ENCODE results near the gene TMEM91.

Gene TMEM91

DNA sequence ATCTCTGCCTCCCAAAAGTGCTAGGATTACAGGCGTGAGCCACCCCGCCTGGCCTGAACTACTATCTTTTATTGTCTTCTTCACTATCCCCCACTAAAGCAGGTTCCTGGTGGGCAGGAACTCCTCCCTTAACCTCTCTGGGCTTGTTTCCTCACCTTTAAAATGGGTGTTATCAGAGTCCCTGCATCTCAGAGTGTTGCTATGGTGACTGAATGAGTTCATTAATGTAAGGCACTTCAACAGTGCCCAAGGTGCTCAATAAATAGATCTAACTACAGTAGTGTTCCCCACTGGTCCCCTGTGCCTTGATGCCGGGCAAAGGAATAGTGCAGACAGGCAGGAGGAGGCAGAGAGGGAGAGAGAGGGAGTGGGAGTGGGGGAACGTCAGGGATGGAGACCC is 45.9 kb upstream of the TMEM91 start:
- H3K79me2 ChIP-seq (ENCODE audit: control insufficient read depth, insufficient read depth, low read length): peaks cover 2% of the 10 kb centered on the region
- H4K5ac ChIP-seq (ENCODE audit: low read length): no peak overlapping the region
- peaks cover 3% of the 10 kb centered on the region for H3K36me3 ChIP-seq (ENCODE audit: control insufficient read depth, insufficient read depth, low read length)
- no peak for DNase-seq
- H3K23ac ChIP-seq (ENCODE audit: low read length): no peak overlapping the region
- H2BK120ac ChIP-seq (ENCODE audit: low read depth, low read length): no peak overlapping the region
- no peak overlapping the region for H2BK15ac ChIP-seq (replicated peaks; ENCODE audit: low read depth)
- no peaks in the 10 kb centered on the region for H3K27me3 ChIP-seq (ENCODE audit: insufficient read depth, low read length, poor library complexity)
- no peak overlapping the region for H3K4me2 ChIP-seq (ENCODE audit: low read length)
- H3K4me3 ChIP-seq (ENCODE audit: low read length): no peak overlapping the region
- no peak overlapping the region for H3K27ac ChIP-seq (ENCODE audit: low read depth, low read length)
- peaks cover 17% of the 10 kb centered on the region for H3K4me1 ChIP-seq (ENCODE audit: control insufficient read depth, low read depth, low read length)
- no peak overlapping the region for H4K8ac ChIP-seq (ENCODE audit: low read depth, low read length)
- no peak overlapping the region for H3K18ac ChIP-seq (ENCODE audit: low read length)
- H2AK5ac ChIP-seq (ENCODE audit: low read length): no peak overlapping the region
- no peak overlapping the region for H3K9ac ChIP-seq (ENCODE audit: low read length)
- H2BK5ac ChIP-seq (ENCODE audit: low read length): no peak overlapping the region
- no CpG with 5 or more reads among the region's 4 CpGs for WGBS (ENCODE audit: extremely low coverage, insufficient coverage, low lambda C conversion rate)
- peaks cover 2% of the 10 kb centered on the region for H3K79me1 ChIP-seq (ENCODE audit: low read length)
- no peak overlapping the region for H3K56ac ChIP-seq (ENCODE audit: low read length)
- no peak overlapping the region for H3K4ac ChIP-seq (ENCODE audit: low read depth, low read length)

- H2BK15ac ChIP-seq (replicated peaks; ENCODE audit: low read depth): no peak overlapping the region
- H2BK5ac ChIP-seq (ENCODE audit: low read length): no peak overlapping the region
- no peak overlapping the region for H3K4ac ChIP-seq (ENCODE audit: low read depth, low read length)
- no peak overlapping the region for H3K56ac ChIP-seq (ENCODE audit: low read length)
- peaks cover 2% of the 10 kb centered on the region for H3K79me1 ChIP-seq (ENCODE audit: low read length)
- no peak overlapping the region for H3K18ac ChIP-seq (ENCODE audit: low read length)
- no peak overlapping the region for H3K9ac ChIP-seq (ENCODE audit: low read length)
- H3K36me3 ChIP-seq (ENCODE audit: control insufficient read depth, insufficient read depth, low read length): peaks cover 3% of the 10 kb centered on the region
- H4K5ac ChIP-seq (ENCODE audit: low read length): no peak overlapping the region
- peaks cover 15% of the 10 kb centered on the region for H3K4me1 ChIP-seq (ENCODE audit: control insufficient read depth, low read depth, low read length)
- H3K27ac ChIP-seq (ENCODE audit: low read depth, low read length): no peak overlapping the region
- no peak overlapping the region for H4K8ac ChIP-seq (ENCODE audit: low read depth, low read length)
- peaks cover 2% of the 10 kb centered on the region for H3K79me2 ChIP-seq (ENCODE audit: control insufficient read depth, insufficient read depth, low read length)
- no peak overlapping the region for H3K4me3 ChIP-seq (ENCODE audit: low read length)
- H2AK5ac ChIP-seq (ENCODE audit: low read length): no peak overlapping the region
- no peak overlapping the region for H3K23ac ChIP-seq (ENCODE audit: low read length)
- no CpG with 5 or more reads among the region's 47 CpGs for WGBS (ENCODE audit: extremely low coverage, insufficient coverage, low lambda C conversion rate)
- no peak for DNase-seq
- no peak overlapping the region for H2BK120ac ChIP-seq (ENCODE audit: low read depth, low read length)
- no peaks in the 10 kb centered on the region for H3K27me3 ChIP-seq (ENCODE audit: insufficient read depth, low read length, poor library complexity)
- no peak overlapping the region for H3K4me2 ChIP-seq (ENCODE audit: low read length)
Measured at GRCh38 chr19:41330946-41331678, 45.2 kb upstream of the TMEM91 start.

GRCh38 chr19:41332000-41332399 is 44.3 kb upstream of the TMEM91 start:
- no CpG with 5 or more reads among the region's 16 CpGs for WGBS (ENCODE audit: extremely low coverage, insufficient coverage, low lambda C conversion rate)
- Histone ChIP-seq H3K79me2 (ENCODE audit: control insufficient read depth, insufficient read depth, low read length) (no peaks in the 10 kb centered on the region), H3K27ac (ENCODE audit: low read depth, low read length) (no peak overlapping the region), H3K4me2 (ENCODE audit: low read length) (no peak overlapping the region), H3K18ac (ENCODE audit: low read length) (no peak overlapping the region), H3K4me3 (ENCODE audit: low read length) (no peak overlapping the region), H3K23ac (ENCODE audit: low read length) (peak overlapping the region; percentile 73), H2BK15ac (replicated peaks; ENCODE audit: low read depth) (no peak overlapping the region), H3K4ac (ENCODE audit: low read depth, low read length) (no peak overlapping the region), H2BK120ac (ENCODE audit: low read depth, low read length) (no peak overlapping the region), H3K27me3 (ENCODE audit: insufficient read depth, low read length, poor library complexity) (no peaks in the 10 kb centered on the region), H3K56ac (ENCODE audit: low read length) (peak overlapping the region; percentile 52), H4K8ac (ENCODE audit: low read depth, low read length) (no peak overlapping the region), H2AK5ac (ENCODE audit: low read length) (no peak overlapping the region), H3K9ac (ENCODE audit: low read length) (peak overlapping the region; percentile 16), H3K4me1 (ENCODE audit: control insufficient read depth, low read depth, low read length) (peaks cover 9% of the 10 kb centered on the region), H3K79me1 (ENCODE audit: low read length) (peaks cover 2% of the 10 kb centered on the region), H2BK5ac (ENCODE audit: low read length) (no peak overlapping the region), H4K5ac (ENCODE audit: low read length) (no peak overlapping the region), H3K36me3 (ENCODE audit: control insufficient read depth, insufficient read depth, low read length) (peaks cover 3% of the 10 kb centered on the region)
- DNase-seq: no peak

DNA sequence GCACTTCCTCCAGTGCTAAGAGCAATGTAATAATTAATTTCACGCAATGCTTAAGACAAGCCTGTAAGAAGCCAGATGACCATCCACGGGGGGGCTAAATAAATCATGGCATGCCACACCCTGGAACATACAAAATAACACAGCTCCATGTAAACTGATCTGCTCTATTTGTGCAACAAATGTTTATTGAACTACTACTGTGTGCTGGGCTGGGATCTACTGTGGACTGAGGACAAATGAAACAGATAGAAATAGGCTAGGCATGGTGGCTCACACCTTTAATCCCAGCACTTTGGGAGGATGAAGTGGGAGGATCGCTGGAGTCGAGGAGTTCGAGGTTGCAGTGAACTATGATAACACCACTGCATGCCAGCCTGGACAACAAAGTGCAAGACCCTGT is 43.9 kb upstream of the TMEM91 start:
- H3K4me2 ChIP-seq (ENCODE audit: low read length): no peak overlapping the region
- no peak overlapping the region for H3K9ac ChIP-seq (ENCODE audit: low read length)
- H4K8ac ChIP-seq (ENCODE audit: low read depth, low read length): no peak overlapping the region
- peaks cover 6% of the 10 kb centered on the region for H3K4me1 ChIP-seq (ENCODE audit: control insufficient read depth, low read depth, low read length)
- peaks cover 3% of the 10 kb centered on the region for H3K36me3 ChIP-seq (ENCODE audit: control insufficient read depth, insufficient read depth, low read length)
- H3K4me3 ChIP-seq (ENCODE audit: low read length): no peak overlapping the region
- no peak overlapping the region for H3K23ac ChIP-seq (ENCODE audit: low read length)
- DNase-seq: no peak
- H3K4ac ChIP-seq (ENCODE audit: low read depth, low read length): no peak overlapping the region
- H2BK15ac ChIP-seq (replicated peaks; ENCODE audit: low read depth): no peak overlapping the region
- no peaks in the 10 kb centered on the region for H3K79me1 ChIP-seq (ENCODE audit: low read length)
- no CpG with 5 or more reads among the region's 5 CpGs for WGBS (ENCODE audit: extremely low coverage, insufficient coverage, low lambda C conversion rate)
- H4K5ac ChIP-seq (ENCODE audit: low read length): no peak overlapping the region
- no peak overlapping the region for H3K18ac ChIP-seq (ENCODE audit: low read length)
- no peaks in the 10 kb centered on the region for H3K27me3 ChIP-seq (ENCODE audit: insufficient read depth, low read length, poor library complexity)
- no peak overlapping the region for H3K27ac ChIP-seq (ENCODE audit: low read depth, low read length)
- H2BK120ac ChIP-seq (ENCODE audit: low read depth, low read length): no peak overlapping the region
- no peak overlapping the region for H2BK5ac ChIP-seq (ENCODE audit: low read length)
- H3K56ac ChIP-seq (ENCODE audit: low read length): no peak overlapping the region
- no peak overlapping the region for H2AK5ac ChIP-seq (ENCODE audit: low read length)
- H3K79me2 ChIP-seq (ENCODE audit: control insufficient read depth, insufficient read depth, low read length): no peaks in the 10 kb centered on the region

DNA sequence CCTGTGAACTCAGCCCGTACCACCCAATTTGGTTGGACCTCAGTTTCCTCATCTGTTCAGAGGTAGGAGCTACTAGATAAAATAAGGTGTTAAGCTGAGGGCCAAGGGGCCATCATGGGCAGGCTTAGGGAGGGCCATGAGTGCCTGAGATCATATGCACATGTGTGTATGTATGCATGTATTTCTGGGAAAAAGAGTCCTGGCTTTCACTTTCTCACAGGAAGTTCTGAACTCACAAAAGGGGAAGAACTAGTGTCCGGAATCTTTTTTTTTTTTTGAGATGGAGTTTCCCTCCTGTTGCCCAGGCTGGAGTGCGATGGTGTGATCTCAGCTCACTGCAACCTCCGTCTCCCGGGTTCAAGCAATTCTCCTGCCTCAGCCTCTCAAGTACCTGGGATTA is 41.5 kb upstream of the TMEM91 start:
- DNase-seq: no peak
- peaks cover 2% of the 10 kb centered on the region for H3K36me3 ChIP-seq (ENCODE audit: control insufficient read depth, insufficient read depth, low read length)
- H3K4me2 ChIP-seq (ENCODE audit: low read length): no peak overlapping the region
- peaks cover 2% of the 10 kb centered on the region for H3K4me1 ChIP-seq (ENCODE audit: control insufficient read depth, low read depth, low read length)
- no peak overlapping the region for H3K9ac ChIP-seq (ENCODE audit: low read length)
- H3K79me1 ChIP-seq (ENCODE audit: low read length): no peaks in the 10 kb centered on the region
- H3K4ac ChIP-seq (ENCODE audit: low read depth, low read length): no peak overlapping the region
- no peak overlapping the region for H3K18ac ChIP-seq (ENCODE audit: low read length)
- no peak overlapping the region for H2BK120ac ChIP-seq (ENCODE audit: low read depth, low read length)
- H2BK15ac ChIP-seq (replicated peaks; ENCODE audit: low read depth): no peak overlapping the region
- H3K27me3 ChIP-seq (ENCODE audit: insufficient read depth, low read length, poor library complexity): no peaks in the 10 kb centered on the region
- WGBS (ENCODE audit: extremely low coverage, insufficient coverage, low lambda C conversion rate): no CpG with 5 or more reads among the region's 5 CpGs
- no peak overlapping the region for H2BK5ac ChIP-seq (ENCODE audit: low read length)
- H3K4me3 ChIP-seq (ENCODE audit: low read length): no peak overlapping the region
- no peak overlapping the region for H2AK5ac ChIP-seq (ENCODE audit: low read length)
- H3K23ac ChIP-seq (ENCODE audit: low read length): no peak overlapping the region
- H3K27ac ChIP-seq (ENCODE audit: low read depth, low read length): no peak overlapping the region
- H3K56ac ChIP-seq (ENCODE audit: low read length): no peak overlapping the region
- H4K5ac ChIP-seq (ENCODE audit: low read length): no peak overlapping the region
- H3K79me2 ChIP-seq (ENCODE audit: control insufficient read depth, insufficient read depth, low read length): no peaks in the 10 kb centered on the region
- H4K8ac ChIP-seq (ENCODE audit: low read depth, low read length): no peak overlapping the region

- no peaks in the 10 kb centered on the region for H3K79me2 ChIP-seq (ENCODE audit: control insufficient read depth, insufficient read depth, low read length)
- no peak overlapping the region for H2BK120ac ChIP-seq (ENCODE audit: low read depth, low read length)
- H3K4me2 ChIP-seq (ENCODE audit: low read length): no peak overlapping the region
- no peak overlapping the region for H3K27ac ChIP-seq (ENCODE audit: low read depth, low read length)
- no peak overlapping the region for H3K23ac ChIP-seq (ENCODE audit: low read length)
- H3K27me3 ChIP-seq (ENCODE audit: insufficient read depth, low read length, poor library complexity): no peaks in the 10 kb centered on the region
- H3K4ac ChIP-seq (ENCODE audit: low read depth, low read length): no peak overlapping the region
- H4K5ac ChIP-seq (ENCODE audit: low read length): no peak overlapping the region
- H2BK5ac ChIP-seq (ENCODE audit: low read length): no peak overlapping the region
- no peaks in the 10 kb centered on the region for H3K79me1 ChIP-seq (ENCODE audit: low read length)
- no peak for DNase-seq
- no peak overlapping the region for H3K18ac ChIP-seq (ENCODE audit: low read length)
- H4K8ac ChIP-seq (ENCODE audit: low read depth, low read length): no peak overlapping the region
- H3K9ac ChIP-seq (ENCODE audit: low read length): no peak overlapping the region
- peaks cover 2% of the 10 kb centered on the region for H3K36me3 ChIP-seq (ENCODE audit: control insufficient read depth, insufficient read depth, low read length)
- H2BK15ac ChIP-seq (replicated peaks; ENCODE audit: low read depth): no peak overlapping the region
- no peak overlapping the region for H3K56ac ChIP-seq (ENCODE audit: low read length)
- H2AK5ac ChIP-seq (ENCODE audit: low read length): no peak overlapping the region
- H3K4me1 ChIP-seq (ENCODE audit: control insufficient read depth, low read depth, low read length): peaks cover 2% of the 10 kb centered on the region
- no CpG with 5 or more reads among the region's 10 CpGs for WGBS (ENCODE audit: extremely low coverage, insufficient coverage, low lambda C conversion rate)
- H3K4me3 ChIP-seq (ENCODE audit: low read length): no peak overlapping the region
Measured at GRCh38 chr19:41335467-41335866, 40.9 kb upstream of the TMEM91 start.

Measured in mesendoderm (in vitro differentiated cells).